ENCODE measurements around the gene TMOD1.
"Not testable (repeated sequence)": the region's sequence is repeated elsewhere in the genome, so short reads cannot be mapped to it uniquely, and the experiment has no call there.

Gene TMOD1

DNA sequence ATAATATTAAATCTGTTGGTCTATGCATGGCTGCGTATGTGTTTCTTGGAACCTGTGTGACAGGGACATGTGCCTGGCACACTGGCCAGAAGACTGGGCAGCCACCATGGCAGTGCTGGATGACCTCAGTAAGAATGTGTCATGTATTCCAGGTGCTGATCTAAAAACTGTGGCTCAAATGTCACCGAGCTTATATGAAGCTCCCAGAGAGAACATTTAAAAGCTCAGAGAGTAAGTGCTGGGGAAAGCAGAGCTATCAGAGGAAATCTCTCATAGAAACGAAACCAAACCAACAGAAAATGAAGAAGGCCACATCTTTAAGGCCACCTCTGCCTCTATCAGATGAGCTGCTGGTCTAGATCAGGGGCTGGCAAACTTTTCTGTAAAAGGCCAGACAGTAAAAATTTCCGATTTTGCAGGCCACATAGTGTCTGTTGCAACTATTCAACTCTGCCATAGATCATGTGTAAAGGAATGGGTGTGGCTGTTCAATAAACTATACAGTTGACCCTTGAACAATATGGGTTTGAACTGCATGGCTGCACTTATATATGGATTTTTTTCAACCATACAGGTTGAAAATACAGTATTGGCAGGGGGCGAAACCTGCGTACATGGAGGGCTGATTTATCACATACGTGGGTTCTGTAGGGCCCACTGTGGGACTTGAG lies 99.9 kb downstream of the TMOD1 start:
- DNase-seq: no peak

DNA sequence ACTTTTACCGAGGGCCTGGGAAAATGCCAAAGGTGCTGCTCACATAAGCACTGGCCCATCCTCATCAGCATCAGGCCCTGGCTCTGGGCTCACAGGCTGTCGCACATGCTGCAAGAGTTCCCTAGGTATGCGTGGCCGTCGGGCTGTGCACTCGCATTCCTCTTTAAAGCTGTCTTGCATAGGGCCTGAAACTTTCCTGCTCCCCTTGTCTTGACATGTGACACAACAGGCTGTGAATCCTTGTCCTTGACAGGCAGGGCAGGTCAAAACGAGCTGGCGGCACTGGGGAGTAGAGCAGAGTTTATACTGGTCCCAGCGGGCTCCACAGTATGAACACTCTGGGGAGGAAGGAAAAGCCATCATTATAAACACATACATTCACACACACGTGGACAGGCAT lies 101.0 kb downstream of the TMOD1 start:
- DNase-seq: no peak

DNA sequence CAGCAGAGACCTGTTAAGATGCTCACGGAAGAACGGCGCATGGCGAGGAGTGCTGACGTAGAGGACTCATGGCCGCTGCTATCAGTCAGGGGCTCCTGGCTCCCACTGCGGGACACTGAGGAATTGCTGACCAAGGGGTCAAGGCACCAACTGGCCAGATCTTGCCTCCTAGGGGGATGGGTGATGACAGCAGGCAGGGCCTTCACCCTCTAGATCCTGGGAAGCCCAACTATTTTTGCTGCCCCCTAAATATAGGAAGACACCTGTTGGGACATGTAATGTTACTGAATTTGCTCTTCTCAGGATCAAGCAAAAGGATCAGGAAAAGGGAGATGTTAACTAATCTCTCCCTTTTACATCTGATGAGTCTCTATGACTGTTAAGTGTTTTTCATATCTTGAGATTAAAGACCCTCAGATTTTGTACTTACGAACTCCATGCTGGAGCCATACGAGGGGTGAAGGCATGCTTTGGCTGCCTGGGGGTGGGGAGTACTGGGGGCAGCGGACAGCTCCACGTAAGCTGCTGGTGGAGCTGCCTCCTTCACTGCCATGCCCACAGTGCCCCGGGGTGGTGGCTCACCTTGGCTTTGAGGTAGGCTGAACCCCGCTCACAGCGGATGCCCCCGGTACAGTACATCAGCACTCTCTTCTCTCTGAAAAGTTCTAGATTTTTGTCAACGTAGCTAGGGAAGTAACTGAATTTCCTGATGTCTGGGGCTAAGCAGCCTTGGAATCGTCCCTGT lies 103.6 kb downstream of the TMOD1 start:
- no peak for DNase-seq

DNA sequence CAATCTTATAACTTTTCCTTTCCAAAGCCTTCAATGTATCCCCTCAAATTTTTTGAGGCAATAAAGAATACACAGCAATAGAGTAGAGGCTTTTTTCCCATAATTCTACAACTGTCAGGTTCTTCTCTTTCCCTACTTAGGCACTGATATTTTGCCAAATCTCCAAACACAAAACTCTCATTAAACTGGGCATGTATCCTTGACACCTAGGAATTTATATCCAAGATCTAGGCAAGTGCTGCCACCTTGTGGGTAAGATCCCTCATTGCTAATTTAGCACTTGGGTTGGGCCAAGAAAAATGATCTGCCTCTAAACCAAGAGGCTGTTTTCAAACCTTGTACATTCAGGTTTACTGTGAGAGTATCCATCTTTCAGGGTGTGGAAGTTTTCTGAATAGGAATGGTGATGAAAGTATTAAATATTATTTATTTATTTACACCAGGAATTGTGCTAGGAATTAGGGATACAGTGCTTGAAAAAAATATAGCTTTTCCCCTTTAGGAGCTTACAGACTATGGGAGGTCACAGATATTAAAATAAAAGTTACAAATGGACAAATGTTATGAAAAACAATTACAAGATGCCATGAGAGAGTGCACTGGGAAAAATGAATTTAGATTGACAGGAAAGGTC lies 114.1 kb downstream of the TMOD1 start:
- DNase-seq: no peak

DNA sequence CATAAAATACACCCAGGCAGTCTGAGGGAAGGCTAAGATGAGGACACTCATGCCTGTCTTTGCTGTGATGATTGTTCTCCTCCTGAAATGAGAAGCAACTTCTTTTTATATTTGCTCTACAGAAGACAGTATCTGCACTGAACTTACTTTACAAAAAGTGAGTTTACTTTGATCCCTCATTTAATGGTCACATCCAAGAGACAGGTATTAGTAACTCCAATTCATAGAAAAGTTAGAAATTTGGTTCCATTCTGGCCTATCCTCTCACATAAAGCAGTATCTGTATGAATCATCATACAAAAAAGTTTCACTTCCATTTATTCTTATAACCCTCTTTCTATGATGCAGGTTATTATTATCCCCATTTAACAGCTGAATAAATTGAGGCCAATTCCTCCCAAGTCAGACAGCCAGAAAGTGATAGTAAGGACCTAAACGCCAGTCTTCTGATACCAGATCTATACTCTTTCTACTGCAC lies 116.5 kb downstream of the TMOD1 start:
- no peak for DNase-seq

DNA sequence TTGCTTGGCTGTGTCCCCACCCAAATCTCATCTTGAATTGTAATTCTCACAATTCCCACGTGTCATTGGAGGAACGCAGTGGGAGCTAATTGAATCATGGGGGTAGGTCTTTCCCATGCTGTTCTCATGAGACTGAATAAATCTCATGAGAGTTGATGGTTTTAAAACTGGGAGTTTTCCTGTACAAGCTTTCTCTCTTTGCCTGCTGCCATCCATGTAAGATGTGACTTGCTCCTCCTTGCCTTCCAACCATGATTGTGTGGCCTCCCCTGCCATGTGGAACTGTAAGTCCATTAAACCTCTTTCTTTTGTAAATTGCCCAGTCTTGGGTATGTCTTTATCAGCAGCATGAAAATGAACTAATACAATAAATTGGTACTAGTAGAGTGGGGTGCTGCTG lies 118.6 kb downstream of the TMOD1 start:
- not testable (repeated sequence) for DNase-seq

DNA sequence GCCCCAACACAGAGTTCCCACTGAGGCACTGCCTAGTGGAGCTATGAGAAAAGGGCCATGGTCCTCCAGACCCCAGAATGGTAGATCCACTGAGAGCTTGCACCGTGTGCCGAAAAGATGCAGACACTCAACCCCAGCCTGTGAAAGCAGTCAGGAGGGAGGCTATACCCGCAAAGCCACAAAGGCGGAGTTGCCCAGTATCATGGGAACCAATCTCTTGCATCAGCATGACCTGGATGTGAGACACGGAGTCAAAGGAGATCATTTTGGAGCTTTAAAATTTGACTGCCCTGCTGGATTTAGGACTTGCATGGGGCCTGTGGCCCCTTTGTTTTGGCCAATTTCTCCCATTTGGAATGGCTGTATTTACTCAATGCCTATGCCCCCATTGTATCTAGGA lies 121.0 kb downstream of the TMOD1 start:
- not testable (repeated sequence) for DNase-seq

DNA sequence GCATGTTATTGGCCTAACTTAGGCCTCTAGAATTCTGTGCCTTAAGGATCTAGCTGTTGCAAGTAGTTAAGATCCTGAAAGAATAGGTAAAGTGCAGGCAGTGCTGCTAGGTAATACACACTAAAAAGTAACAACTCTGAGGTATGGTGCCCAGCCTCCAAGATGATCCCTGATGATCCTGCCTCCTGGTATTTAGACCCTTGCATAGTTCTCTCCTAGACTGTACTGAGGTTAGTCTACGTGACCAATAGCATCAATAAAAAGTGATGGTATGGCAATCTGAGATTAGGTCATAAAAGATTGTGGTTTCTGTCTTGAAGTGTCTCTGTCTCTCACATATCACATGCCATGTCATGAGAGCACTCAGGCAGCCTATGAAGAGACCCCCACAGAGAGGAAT lies 122.5 kb downstream of the TMOD1 start:
- no peak for DNase-seq

DNA sequence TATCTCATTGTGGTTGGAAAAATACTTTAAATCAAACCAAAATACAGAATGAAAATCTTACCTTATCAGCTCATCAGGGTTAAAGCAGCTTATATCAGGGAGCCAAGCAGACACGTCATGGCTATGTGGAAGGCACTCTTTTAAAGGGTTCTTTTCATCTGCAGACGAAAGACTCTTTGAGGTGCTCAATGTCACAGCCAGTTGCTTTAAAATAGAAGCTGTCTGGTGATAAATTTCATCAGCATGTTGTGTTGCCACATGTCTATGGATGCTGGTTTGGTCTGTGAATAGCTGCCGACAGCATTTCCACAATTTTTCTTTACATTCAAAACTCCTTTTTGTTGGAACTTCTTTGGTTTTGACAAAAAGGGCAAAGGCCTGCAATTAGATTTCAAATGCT lies 124.2 kb downstream of the TMOD1 start:
- no peak for DNase-seq

DNA sequence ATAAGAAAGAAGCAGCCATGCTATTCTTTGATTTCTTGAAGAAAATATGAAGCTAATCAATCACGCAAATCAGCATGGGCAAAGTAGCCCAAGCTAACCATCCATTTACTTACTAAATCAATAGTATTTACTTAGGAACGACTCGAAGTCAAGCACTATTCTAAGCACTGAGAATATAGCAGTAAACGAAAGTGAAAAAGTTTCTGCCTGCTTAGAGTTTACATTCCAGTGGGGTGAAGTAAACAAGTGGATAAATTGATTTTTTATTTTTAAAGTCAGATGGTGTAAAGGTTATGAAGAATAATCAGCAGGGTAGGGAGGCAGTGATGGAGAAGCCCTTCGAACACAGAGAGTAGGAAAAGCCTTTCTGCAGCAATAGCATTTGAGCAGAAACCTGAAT lies 126.2 kb downstream of the TMOD1 start:
- DNase-seq: no peak

DNA sequence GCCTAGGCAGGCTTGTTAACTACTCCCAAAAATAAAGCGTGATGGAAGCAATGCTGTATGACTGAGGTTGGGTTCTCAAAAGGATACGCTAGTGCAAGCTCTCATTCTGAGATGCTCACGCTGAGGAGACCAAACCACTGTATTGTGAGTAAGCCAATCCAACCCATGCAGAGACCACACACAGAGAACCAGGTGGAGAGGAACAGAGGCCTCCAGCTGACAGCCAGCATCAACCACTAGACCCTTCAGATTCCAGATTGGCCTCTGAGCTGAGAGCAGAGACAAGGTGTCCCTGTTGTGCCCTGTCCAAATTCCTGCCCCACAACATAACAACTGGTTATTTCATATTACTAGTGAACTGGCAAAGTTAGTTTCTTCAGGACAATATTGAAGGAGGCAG lies 127.2 kb downstream of the TMOD1 start:
- DNase-seq: no peak

DNA sequence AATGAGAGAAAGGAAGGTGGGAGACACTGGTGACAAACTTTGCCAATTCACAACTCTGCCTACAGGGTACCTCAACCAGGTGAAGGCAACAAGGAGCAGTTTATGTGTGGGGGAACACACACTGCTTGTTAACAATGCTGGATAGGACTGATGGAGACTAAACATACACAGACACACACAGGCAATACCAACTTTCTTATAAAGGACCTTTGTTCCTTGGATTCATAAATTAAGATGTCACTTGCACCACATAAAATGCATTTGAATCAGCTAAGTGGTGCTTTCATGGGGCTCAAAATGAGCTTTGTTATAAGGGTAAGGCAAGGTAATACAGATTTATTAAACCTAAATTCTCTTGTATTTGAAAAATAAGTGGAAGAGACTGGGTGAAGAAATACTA lies 127.7 kb downstream of the TMOD1 start:
- no peak for DNase-seq

DNA sequence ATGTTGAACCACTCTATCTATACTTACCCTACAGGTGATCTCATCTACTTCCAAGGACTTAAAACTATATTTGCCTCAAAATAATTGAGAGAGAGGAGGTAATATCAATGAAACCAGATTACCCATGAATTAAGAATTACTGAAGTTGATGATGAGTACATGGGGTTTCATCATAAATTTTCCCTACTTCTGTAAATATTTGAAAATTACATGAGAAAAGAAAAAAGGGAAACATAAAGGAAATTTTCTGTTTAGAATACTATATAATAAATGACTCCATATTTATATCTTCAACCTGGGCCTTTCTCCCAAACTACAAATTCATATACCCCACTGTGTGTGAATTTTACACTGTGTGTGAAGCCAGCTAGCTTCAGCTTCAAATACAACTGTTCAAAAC lies 129.1 kb downstream of the TMOD1 start:
- DNase-seq: no peak

DNA sequence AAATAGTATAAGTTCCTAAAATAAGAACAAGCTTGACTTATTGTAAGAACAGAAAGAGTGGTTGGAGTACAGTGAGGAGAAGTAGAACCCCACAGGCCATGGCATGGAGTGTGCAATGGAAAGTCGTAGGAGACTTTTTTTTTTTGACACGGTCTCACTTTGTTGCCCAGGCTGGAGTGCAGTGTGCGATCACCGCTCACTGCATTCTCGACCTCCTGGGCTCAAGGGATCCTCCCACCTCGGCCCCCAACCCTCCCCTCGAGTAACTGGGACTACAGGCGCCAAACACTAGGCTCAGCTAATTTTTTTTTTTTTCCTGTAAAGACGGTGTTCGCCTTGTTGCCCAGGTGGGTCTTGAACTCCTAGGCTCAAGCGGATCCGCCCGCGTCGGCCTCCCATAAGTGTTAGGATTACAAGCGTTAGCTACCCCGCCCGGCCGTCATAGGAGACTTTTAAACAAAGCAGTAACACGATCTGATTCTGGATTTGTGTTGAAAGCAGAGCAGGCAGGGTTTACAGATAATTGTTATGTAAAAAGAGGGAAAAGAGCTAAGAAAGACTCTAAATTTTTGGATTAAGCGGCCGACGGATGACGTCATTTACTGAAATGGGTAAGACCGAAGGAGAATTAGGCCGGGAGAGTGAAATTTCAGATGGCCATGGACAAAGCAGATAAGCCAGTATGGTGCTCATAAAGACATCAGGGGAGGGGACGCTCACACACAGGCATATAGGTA lies 130.9 kb downstream of the TMOD1 start:
- peak; percentile 75 for DNase-seq

DNA sequence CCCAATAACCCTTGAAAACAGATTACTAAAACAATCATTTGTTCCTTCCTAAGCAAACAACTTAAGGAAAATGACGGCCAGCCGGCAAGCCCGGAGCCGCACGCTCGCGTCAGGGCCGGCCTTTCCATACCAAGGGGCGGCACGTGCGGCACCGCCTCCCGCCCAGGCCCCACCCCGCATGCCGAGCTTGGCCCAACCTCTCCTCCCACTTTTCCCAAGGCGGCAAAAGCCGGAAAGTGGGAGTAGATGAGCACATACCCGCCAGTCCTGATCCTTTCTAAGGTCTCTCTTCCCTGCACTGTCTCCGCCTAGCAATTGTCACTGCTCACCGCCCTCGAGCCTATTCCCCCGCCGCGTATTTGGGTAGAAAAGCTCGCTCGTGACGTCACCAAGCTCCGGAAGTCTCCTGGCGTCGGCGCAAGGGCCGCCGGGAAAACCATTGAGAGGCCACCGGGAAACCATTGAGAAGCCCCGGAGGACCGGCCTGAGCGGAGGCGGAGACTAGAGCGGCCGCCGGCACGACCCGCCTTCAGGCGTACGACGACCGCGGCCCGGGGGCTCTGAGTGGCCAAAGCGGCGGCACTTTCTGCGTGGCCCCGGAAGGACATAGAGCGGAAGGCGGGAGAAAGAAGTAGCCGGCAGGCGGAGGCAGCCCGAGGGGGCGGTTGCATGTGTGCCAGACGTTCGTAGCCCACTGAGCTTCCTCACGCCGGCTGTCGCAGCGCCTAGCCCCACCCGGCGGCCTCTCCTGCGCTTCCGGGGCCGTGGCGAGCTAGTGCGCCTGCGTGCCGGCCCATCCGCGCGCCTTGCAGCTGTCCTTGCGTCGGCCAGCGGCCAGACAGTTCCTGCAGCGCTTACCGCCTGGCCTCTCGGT lies 131.8 kb downstream of the TMOD1 start, which contains the start of the genes NCBP1 and TSTD2:
NCBP1 (plus strand) TSS at position 837 of the 874 bp plus-strand sequence. CDS start 61 bp downstream, outside the sequence.
TSTD2 (minus strand) TSS at position 384 of the 874 bp plus-strand sequence. CDS start 5,806 bp downstream, outside the sequence.
- peak; percentile 98 for DNase-seq

DNA sequence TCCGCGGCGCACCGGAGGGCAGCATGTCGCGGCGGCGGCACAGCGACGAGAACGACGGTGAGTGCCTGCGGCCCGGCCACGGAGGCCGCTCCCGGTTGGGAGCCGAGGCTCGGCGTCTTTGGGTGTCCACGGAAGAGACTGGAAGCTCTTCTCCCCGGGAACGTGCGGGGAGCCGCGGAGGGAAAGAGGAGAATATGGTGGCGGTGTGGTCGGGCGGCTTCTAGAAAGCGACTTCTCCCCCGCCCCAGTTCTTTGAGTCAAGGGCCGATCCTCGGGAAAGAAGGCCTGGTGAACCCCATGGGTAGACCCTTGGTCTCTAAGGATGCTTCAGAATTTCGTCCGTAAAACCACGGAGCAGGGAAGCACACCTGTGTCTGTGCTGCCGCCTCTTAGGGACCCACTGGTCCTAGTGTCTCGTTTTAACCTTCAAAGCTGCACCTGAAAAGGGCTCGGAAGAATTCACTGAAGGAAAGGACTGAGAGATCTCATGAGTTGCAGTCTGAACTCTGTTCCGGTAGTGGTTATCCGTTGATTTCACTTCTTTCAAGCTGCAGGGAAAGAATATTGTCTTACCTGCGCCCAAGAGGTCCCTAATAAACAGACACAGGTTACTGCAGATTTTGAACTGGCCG lies 132.5 kb downstream of the TMOD1 start:
- DNase-seq: no peak

DNA sequence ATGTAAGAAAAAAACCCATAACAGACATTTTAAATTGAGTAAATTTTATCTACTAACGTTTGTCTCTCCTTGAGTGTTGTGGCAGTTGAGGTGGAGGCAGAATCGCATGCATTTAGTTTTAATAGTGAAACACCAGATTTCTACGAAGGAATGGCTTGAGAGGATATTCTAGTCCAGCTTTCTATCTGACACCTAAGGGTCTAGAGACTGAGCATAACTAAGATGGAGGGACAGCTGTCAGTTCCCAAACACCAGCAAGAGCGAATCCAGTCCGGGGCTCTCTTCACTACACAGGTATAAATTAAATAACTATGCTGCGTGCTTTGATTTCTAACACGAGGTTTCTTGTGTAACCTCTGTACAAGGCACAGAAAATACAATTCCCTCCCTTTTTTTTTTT lies 133.6 kb downstream of the TMOD1 start:
- DNase-seq: no peak

DNA sequence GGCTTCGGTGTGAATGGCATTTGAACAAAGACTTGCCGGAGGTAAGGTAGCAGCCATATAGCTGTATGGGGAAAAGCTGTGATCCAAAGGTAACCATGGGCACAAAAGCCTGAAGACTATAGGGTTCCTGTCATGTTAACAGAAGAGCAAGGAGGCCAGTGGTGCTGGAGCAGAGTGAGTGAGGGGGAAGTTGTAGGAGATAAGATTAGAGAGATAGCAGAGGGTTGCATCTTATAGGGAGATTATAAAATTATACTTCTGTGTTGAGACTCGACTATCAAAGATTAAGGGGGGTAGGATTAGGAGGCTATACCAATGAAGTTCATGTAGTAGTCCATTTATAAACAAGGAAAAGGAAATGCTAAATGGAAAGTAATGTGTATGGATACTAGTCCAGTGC lies 135.4 kb downstream of the TMOD1 start:
- DNase-seq: no peak

DNA sequence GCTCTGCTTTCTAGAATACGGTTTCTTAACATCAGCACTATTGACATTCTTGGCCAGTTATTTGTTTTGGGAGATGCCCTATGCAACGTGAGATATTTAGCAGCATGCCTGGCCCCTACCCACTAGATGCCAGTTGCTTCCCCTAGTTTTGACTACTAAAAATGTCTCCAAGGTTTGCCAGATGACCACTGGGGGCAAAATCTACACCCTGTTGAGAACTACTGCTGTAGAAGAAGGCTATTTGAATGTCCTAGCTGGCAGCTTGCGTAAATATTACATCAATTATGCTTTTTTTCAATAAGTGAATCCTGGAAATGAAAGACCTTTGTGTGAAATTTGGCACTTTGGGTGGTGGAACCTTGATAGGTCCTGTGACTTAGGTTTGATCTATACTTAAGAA lies 137.2 kb downstream of the TMOD1 start:
- DNase-seq: no peak

DNA sequence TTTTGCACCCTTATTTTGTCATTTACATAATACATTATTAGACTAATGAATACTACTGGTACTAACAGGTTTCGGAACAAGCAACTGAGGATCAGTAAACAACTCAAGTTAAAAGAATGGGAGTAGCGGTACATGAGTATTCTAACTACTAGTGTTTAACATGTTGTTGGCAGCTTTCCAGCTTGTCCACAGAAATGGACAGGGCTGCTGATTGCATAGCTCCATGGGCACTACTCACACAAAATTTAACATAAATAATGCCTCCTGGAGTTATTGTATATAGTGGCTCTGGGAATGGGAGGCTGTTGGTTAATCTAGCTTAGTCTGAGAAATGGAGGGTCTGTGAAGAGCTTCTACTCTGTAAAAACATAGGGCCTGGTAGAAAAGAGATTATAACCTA lies 138.9 kb downstream of the TMOD1 start:
- DNase-seq: no peak

DNA sequence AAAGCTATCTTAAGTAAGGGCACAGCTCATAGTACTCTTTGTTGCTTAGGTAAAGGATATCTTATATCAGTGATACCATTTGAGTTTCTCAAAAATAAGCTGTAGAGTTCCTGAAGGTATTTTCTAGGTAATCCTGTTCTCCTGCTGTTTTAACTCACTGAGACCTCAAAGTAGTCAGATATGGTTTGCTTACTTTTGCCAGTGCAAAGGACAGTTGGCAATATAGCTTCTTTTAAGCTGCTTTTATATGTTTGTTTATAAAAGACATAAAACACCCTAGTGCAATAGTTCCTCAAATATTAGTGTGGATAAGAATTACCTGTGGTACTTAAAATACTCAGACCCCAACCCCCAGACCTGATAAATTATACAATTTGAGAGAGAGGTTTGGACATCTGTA lies 144.3 kb downstream of the TMOD1 start:
- no peak for DNase-seq

DNA sequence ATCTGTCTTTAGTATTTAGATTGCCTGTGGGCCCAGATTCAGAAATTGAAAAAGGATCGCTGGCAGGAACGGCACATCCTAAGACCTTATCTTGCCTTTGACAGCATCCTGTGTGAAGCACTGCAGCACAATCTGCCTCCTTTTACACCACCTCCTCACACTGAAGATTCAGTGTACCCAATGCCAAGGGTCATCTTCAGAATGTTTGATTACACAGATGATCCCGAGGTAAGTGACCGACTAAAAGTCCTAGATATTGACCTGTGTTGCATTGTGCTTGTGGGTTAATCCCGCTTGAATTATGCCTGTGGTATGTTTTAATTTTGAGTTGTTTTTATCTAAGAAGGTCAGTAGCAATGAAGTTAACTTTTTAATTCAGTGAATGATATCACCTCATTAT lies 146.5 kb downstream of the TMOD1 start:
- no peak for DNase-seq
